GM19438 (cell line): ENCODE measurements around the gene KCTD16.
A peak's percentile ranks its signal among the peaks of the same experiment; 100 is the strongest.

Experiments used
- ATAC-seq: cut with Tn5 transposase; IDR thresholded peaks from one replicate; pipeline ENCODE4 v1.9.1; 2021; ENCODE audit warnings: low read depth; ENCODE audit not compliant: unreplicated experiment

The KCTD16 gene

DNA sequence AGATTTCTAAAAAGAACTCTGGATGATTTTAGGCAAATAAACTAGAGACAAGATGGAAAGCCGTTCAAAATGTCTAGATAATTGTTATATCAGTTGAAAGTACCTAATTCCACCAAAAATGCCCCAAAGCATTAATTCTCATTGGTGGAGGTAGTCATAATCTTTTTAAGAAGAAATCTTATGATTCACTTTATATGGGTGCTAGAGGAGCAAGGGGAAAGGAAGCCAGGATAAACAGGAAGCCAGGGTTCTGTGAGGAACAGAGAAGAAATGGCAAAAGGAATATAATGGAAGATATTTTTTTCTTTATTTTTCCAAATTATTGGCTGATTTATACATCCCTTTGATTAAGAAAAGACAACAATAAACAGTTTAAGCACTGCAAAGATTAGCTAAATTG, 8.0 kb upstream of the KCTD16 start:
- no peak for ATAC-seq

DNA sequence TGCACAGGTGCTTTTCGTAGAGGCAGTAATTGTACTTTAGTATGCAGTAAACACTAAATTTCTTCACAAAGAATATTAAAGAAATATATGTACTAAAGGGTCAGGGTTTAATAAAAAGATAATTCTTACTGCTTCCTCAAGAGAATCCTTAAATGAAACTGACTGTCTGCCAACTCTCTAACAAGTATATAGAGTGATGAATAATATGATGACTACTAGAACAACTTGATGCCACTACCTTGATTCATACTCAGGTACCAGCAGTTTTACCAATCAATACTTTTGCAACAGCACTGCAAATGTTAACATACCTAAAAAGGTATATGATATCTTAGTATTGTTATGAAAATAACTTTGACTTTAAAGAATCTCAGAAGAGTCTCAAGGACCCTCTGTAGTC, 4.0 kb upstream of the KCTD16 start:
- ATAC-seq, result no peak

DNA sequence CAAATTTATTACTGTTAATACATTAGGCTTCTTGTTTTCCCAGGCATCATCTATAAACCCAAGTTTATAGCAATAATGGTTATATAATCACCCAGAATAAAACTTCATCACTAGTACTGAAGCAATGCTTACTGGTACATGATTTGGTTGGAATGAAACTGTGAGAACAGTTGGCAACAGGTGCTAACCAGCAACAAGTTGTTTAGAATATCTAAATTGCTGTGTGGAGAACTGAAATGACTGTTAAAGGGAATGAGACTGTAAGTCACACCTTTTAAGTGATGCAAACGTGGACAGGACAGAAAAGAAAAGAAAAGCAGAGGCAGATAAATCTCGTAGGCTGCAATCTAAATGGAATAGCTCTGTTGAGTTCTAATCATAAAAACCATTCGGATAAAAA, 2.7 kb upstream of the KCTD16 start:
- ATAC-seq, result no peak

DNA sequence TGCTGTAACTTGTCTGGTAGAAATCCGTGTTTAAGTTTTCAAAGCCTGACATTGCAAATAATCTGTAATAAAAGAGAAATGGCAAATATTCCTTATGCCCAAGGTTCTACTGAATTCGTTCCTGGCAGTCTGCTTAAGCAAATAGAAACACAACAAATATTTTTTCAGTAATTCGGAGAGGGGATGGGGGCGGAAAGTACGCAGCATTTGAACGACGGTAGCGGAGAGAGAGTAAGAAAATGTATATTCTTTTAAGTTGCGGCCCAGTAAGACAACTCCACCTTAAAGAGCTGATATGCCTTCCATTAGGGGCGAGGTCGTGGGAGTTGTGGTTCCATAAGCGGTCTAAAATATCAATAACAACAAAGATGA, 783 bp upstream of the KCTD16 start:
- no peak for ATAC-seq

DNA sequence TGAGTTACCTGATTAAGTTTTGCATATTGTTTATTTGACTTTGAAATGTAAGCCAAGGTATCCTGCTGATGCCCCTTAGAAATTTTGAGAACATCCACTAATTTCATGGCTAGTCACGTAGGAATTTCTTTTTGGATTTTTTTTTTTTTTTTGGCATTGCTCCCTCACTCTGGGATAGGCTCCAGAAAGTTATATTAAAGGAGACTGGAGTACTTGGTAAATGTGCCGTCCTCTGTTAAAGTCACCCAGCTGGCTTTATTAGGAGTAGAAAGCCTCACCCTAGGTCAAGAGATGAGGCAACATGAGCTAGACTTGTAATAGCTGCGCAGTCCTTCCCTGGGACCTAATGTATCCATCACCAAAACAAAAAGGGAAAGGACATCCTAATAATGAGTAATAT, 3.1 kb downstream of the KCTD16 start:
- no peak for ATAC-seq

DNA sequence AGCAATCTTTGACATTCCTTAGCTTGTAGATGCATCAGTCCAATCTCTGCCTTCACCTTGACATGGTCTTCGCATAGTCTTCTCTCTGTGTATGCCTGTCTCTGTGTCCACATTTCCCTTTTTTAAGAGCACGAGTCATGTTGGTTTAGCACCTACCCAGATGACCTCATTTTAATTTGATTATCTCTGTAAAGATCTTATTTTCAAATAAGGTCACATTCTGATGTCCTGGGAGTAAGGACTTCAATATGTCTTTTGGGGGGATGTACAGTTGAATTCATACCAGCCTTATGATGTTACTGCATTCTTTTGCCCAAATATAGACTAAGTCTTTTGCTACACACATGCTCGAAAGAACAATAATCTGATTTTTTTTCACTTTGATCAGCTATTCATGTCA, 6.9 kb downstream of the KCTD16 start:
- no peak for ATAC-seq

DNA sequence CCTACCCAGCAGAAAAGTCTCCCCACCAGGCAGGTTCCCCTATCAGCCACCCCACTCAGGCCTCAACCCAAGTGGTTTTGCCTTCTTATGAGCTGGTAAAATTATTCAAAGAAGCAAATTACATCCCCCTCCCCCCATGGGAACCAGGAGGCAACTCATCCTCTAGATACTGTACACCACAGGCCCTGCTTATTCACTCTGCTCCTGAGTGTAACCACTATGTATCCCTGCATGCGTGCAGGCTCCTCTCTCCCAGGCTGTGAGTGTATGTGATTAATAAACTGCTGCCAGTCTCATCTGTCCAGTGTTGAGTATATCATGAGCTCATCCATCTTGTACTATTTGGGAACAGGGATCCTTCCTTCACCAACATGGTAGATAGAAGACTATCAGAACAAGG, 8.6 kb downstream of the KCTD16 start:
- no peak for ATAC-seq

DNA sequence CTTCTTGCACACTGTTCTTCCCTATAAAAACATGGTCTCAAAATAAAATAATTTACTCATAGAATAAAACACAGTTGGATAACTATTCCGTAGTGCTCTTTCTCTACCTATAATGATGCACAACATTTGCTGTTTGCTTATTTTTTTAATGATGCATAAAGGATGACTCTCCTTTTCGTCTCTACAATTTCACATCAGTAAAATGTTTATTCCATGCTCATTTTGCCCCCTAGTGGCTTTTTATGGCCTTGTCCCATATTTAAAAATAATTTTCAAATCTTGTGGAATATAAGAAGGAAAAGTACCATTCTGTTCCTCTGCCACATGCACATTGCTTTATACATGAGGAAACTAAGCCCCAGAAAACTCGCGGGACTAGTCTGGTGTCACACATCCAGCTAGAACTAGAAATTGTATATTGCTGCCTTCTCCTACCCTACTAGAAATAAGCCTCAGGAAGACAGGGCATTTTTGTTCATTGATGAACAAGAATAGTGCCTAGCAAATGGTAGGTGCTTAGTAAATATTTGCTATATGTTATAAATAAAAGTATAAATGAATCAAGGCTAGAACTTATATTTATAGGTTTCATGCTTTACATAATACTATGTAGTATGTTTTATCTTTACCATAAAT, 12.7 kb downstream of the KCTD16 start:
- ATAC-seq, result no peak

DNA sequence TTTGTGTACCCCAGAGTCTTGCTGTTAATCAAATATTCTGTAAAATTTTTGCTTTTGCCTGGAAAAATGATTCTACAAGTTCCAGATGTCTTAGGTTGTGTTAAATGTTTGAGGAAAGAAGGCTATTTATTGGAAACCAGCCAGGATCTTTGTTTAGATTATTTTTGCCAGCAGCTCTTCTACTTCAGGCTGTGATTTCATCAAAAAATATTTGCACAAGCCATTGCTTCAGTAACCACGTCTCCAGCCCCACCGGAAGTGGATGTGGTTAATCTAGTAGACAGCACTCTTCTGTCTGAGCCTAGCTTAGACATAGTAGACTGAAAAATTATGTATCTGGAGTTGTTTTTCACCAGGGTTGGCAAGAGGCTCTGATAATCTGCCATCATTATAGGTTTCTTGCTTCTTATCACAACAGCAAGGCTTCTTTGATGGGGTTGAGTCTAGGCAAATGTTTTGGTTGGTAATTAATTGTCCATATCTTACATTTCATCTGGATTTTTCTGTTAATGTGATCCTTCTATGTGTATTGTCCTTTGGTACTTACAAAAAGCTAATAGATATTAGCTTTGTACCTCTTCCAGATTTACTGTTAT, 17.1 kb downstream of the KCTD16 start:
- ATAC-seq, result peak; percentile 59

DNA sequence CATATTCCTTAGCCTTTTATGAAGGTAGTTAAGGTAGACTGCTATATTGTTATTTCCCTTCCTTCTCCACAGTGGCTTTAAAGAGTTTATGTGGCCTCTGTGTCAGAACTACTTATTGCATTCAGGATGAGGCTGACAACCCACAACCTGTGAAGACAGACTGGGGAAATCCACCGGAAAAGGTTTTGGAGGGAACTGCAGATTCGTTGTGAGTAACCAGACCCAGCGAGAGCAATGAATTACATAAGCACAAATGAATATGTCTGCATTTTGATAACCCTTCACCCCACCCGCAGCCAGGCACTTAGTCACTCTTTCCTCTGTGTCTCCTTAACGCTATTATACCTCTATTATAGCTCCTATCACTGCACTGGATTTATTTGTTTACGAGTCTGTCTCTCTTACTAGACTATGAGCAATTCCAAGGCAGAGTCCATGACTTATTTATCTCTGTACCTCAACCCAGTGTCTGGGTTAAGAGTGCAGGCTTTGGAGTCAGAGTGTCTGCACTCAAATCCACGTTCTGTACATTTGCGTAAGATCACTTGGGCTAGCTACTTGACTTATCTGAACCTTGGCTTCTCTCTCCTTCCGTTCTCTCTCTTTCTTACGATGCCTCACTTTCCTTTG, 19.2 kb downstream of the KCTD16 start:
- ATAC-seq, result peak; percentile 61

DNA sequence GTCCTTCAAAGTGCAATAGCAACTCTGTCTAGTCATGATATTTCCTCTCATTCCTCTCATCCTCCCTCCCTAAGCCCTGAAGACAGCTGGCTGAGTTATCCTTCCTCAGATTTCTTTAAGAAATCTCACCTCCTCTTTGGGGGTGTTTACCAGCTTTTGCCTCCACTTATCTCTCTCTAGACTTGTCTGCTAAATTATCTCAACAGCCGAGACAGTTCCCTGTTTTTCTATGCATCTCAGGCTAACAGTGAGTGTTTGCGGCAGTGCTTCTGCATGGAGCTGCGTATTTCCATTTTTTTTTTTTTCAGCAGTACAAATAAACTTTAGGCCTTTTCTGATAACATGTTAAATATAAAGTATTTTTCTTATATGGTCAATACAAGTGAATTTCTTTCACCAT, 20.9 kb downstream of the KCTD16 start:
- ATAC-seq, result no peak

DNA sequence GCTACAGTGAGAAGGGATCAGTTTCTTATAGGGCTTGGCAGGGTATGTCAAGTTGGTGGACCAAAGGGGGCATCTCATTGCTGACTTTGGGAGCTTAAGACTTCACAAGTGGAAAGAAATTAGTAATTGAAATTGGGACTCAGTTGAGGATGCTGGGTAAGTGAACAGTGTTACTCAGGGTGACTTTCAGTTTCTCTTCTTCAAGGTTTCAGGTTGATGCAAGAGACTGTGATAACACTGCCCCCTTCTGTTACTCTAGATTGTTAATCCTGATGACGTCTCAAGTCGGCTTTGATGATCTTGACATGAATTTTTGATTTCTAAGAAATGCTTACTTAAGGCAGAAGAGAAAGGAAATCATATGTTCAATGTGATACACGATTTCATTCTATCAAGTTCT, 21.3 kb downstream of the KCTD16 start:
- ATAC-seq, result peak; percentile 63

DNA sequence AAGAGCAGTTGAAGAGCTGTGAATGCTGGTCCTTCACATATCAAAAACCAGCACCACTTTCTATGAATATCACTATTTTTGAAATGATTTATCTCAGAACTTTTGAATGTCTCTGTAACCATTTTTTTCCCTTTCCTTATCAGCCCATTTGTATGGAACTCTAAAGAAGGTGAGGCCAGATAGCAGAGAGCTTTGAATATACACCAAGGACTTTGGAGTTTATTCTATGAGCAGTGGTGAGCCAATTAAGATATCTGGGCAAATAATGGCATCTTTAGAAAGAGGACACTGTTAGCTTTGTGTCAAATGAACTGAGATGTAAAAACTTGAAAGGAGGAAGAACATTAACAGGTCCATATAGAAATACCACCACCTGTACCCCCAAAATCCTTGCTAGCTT, 22.0 kb downstream of the KCTD16 start:
- ATAC-seq, result no peak

DNA sequence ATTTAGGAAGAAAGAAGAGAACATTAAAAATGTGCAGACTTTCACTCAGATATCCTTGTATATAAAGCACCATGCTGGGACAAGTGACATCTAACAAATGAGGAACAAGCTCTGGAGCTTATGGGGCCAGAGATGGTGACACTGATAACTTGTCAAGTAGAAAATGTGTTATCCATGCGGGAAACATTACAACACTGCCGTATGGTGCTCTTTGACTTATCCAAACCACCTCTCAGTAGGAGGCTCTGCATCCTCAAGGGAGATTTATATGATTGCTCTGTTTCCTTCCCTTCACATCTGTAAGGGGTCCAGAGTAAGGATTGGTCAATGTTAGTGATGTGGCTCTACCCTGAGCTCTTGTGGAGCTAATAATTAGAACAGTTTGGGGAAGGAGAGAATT, 23.5 kb downstream of the KCTD16 start:
- ATAC-seq, result no peak

DNA sequence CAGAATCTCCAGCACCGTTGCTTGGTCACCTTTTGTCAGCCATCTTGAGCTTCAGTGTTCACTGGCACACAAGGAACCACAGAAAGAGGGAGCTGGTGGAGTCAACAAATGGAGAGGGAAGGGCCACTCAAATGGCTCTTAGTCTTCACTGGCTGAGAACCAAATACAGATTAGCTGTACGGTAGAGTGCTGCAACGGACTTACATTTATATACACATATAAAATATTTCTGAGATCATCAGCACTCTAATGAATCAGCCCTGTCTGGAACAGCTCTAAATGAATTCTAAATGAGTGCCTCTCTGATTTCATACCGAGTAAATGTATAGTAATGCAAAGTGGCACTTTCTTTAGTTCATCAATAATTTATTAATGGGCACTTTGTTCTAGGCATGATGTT, 24.8 kb downstream of the KCTD16 start:
- no peak for ATAC-seq

DNA sequence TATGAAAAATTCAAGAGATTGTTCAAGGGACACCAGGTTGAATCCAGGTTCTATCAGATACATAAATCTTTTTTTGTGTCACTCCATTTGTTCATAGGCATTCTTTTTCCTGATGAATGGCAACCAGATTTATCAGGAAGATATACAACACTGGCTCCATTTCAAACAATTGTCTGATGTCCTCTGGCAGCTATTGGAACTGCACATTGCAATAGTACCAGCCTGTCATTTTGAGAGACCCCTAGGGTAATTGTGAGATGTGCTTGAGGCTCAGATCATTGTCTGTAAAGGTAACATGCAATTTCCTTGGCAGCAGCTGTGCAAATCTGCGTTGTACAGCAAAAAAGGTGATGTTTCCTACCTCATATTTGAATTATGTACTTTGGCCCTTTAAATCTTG, 25.9 kb downstream of the KCTD16 start:
- ATAC-seq, result no peak

DNA sequence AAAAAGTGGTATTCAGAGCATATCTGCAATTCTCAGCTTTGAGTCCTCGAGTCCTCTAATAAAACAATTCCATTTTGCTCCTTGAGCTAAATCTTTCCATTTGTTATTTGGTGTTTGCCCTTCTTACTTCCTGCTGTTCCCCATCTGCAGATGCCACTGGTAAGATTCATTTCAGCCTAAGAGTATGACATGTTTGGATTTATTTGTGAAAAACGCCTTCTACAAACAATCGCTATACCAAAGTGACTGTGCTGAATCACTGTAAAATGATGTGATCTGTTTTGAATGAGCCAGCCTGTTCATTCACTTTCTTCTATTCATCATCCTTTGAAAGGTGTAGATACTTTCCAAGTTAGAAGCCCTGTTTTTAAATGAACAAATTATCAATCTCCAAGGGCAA, 27.7 kb downstream of the KCTD16 start:
- no peak for ATAC-seq

DNA sequence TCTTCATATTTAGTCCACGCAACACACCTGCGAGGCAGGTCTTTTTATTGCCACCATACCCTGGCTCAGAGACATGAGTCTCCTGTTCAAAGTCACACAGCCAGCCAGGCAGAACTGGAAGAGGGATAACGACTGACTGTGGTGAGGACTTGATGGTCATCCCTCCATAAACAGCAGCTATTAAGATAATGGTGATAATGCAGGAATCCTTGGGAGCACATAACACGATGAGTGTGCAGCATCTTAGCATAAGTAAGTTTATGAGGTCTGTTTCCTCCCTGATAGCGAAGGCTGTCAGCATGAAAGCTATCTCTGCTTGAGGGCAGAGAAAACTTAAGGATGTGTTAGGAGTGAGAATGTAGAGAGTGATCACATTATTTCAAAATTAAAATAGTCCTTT, 30.9 kb downstream of the KCTD16 start:
- ATAC-seq, result no peak

DNA sequence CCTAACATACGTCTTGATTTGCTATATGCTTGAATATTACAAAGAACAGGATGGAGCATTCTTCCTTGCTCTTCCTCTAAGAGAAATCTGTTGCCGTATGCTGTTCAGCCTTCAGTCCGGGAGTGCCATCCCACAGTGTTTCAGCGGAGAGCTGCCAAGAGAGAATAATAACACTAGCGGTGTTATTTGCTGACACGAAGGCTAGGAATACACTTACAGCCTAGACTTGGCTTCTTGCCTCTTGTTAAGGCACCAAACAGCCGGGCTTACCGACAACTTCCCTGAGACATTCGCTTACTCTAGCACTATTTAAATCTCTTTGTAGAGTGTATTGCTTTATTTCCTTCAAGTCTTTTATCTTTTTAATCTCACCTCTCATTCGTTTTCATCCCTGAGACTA, 31.4 kb downstream of the KCTD16 start:
- no peak for ATAC-seq

DNA sequence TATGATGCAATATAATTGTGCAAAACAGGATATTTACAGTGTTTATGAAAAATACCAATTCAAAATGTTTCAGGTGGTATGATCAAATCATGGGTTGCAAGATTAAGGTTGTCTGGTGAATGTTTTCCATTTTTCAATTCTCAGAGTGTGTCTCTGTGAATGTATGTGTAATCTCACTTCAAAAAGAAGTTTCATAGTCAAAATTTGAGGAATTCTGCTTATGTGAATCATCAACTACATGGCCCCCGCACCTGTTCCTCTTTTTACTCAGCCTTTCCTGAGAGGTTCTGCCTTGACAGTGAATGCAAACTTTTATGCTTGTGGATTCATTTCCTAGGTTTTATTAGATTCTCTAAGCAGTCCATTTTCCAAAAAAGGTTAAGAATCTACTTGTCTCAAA, 32.1 kb downstream of the KCTD16 start:
- ATAC-seq, result no peak

DNA sequence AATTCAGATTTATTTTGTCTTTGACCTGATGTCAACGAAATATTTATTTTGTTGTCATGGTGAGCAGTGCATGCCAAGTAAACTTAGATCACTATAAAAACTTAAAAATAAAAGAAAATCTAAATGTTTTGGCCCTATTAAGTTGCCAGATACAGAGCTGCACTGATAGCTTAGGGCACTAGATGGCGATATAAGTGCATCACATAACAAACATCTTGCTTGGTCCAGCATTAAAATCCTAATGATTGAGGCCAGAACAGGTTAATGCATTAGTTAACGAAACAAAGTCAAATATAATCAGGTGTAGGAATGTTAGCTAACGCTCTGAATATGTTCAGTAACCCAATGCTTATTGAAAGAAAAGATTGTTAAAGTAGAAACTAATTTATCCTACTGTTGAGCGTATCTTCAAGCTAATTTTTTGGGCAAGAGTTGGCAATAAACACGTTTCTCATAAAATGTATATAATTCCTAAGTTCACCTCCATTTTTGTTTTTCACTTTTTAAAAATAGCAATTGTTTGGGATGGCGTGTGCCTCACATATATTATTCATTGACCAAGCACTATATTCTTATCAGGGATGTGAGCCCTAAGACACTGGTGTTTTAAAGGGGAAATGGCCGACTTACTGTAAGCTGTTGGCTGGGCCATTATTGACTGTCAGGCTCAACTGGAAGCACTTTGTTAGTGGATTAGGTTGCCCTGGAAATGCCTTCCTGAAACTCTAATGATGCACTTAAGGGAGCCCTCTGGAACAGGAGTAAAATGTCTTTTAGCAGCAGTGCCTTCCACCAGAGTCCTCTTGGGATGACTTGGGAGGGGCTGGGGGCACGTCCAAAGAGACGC, 33.3 kb downstream of the KCTD16 start:
- peak; percentile 69 for ATAC-seq

DNA sequence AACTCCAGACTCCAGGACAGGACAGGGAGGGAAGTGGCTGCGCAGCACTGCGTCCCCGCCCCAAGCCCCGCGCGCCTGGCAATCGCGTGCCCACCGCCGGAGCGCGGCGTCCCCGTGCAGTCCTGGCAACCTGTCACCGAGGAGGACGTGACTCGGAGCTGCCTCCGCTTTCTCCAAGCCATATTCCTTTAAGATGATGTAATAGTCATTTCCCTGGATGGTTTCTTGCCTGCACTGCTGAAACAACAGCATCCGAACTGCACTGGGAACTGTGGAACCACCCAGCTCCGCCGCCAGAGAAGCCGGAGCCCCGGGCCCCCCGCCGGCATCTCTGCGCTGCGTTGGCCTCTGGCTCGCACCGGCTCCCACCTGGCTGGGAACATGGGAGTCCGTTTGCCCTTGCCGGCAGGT, 34.5 kb downstream of the KCTD16 start:
- ATAC-seq, result no peak
